Fibroblast of lung (primary cell): Measurements from ENCODE around the gene PRG3. TPM values are rescaled to one million over a fixed set of nuclear protein-coding genes. Genes with fewer than 3 reads are reported as not detected.
"Not testable (repeated sequence)": the region's sequence is repeated elsewhere in the genome, so short reads cannot be mapped to it uniquely, and the experiment has no call there.

Experiments used
- DNase-seq, 2 donors: peaks; one replicate each; pipeline versions ENCODE4 v3.0.0 to v3.0.0-alpha.2; 2010; ENCODE audit warnings: low read depth in 2 of 2
- H2AFZ ChIP-seq: 2 replicates; pipeline ENCODE4 v1.5.1; 2012; ENCODE audit warnings: low read length, control low read depth, inconsistent platforms
- H3K27ac ChIP-seq: 2 replicates; pipeline ENCODE4 v1.5.1; 2011; ENCODE audit warnings: low read length, control low read depth; ENCODE audit not compliant: insufficient read depth
- H3K27me3 ChIP-seq: 2 replicates; pipeline ENCODE4 v1.5.1; 2011; ENCODE audit warnings: mild to moderate bottlenecking, low read length; ENCODE audit not compliant: control insufficient read depth, insufficient read depth
- H3K36me3 ChIP-seq: 2 replicates; pipeline ENCODE4 v1.5.1; 2011; ENCODE audit warnings: low read length; ENCODE audit not compliant: control insufficient read depth, insufficient read depth
- H3K4me1 ChIP-seq: 2 replicates; pipeline ENCODE4 v1.5.1; 2011; ENCODE audit warnings: low read length; ENCODE audit not compliant: control insufficient read depth, insufficient read depth; ENCODE audit errors: extremely low read depth
- H3K4me2 ChIP-seq: 2 replicates; pipeline ENCODE4 v1.5.1; 2011; ENCODE audit warnings: low read length, control low read depth; ENCODE audit not compliant: insufficient read depth; ENCODE audit errors: extremely low read depth
- H3K4me3 ChIP-seq, 4 experiments: fragments of 200-600 bp in 1 of 4; sonication (generic) in 1 of 4; replicated peaks in 1 of 4; 2 replicates each; pipeline ENCODE4 v1.5.1; 2011 to 2016; ENCODE audit warnings: low read length in 4 of 4, low read depth in 3 of 4, mild to moderate bottlenecking in 3 of 4, control low read depth in 2 of 4, inconsistent platforms in 1 of 4, mixed read lengths in 1 of 4; ENCODE audit not compliant: insufficient read depth in 1 of 4; ENCODE audit errors: control extremely low read depth in 1 of 4
- H3K79me2 ChIP-seq: 2 replicates; pipeline ENCODE4 v1.5.1; 2012; ENCODE audit warnings: mild to moderate bottlenecking, low read length, inconsistent platforms; ENCODE audit not compliant: control insufficient read depth, insufficient read depth
- H3K9ac ChIP-seq: 2 replicates; pipeline ENCODE4 v1.5.1; 2011; ENCODE audit warnings: mild to moderate bottlenecking, low read length, control low read depth; ENCODE audit not compliant: insufficient read depth
- H3K9me3 ChIP-seq: 2 replicates; pipeline ENCODE4 v1.5.1; 2012; ENCODE audit warnings: low read depth, low read length; ENCODE audit not compliant: control insufficient read depth, insufficient read depth
- H4K20me1 ChIP-seq: 2 replicates; pipeline ENCODE4 v1.5.1; 2011; ENCODE audit warnings: low read length; ENCODE audit not compliant: control insufficient read depth, insufficient read depth; ENCODE audit errors: extremely low read depth
- EZH2 ChIP-seq: IDR thresholded peaks from 2 replicates; pipeline ENCODE4 v1.5.1; 2012; ENCODE audit warnings: low read length, control low read depth, mild to moderate bottlenecking; ENCODE audit errors: missing control alignments
- polyA plus RNA-seq, 2 donors: library from polyadenylated mRNA; depleted of rRNA in 1 of 2; stranded (reverse) in 1 of 2; unstranded in 1 of 2; fragments of >200 nt; gene quantifications; 2 replicates each; pipeline ENCODE4 v1.2.1, GENCODE V29; 2011 to 2012; ENCODE audit warnings: missing spikeins in 1 of 2
- total RNA-seq: library from RNA; depleted of rRNA; stranded (reverse); fragments of >200 nt; gene quantifications from 2 replicates; pipeline ENCODE4 v1.2.1, GENCODE V29; 2014
- TF ChIP-seq, protein P1 (sequence below), 2 donors: IDR thresholded peaks in 1 of 2; conservative IDR thresholded peaks in 1 of 2; 1 replicate in 1 of 2; 2 replicates in 1 of 2; pipeline ENCODE4 v1.5.1; 2011 to 2012; ENCODE audit warnings: low read length in 2 of 2, control low read depth in 1 of 2, inconsistent platforms in 1 of 2, low read depth in 1 of 2, mild to moderate bottlenecking in 1 of 2

The PRG3 gene
- total and polyA plus RNA-seq, 2 donors (not counting 1 experiment from before 2014, with no cell fraction given): not detected

DNA sequence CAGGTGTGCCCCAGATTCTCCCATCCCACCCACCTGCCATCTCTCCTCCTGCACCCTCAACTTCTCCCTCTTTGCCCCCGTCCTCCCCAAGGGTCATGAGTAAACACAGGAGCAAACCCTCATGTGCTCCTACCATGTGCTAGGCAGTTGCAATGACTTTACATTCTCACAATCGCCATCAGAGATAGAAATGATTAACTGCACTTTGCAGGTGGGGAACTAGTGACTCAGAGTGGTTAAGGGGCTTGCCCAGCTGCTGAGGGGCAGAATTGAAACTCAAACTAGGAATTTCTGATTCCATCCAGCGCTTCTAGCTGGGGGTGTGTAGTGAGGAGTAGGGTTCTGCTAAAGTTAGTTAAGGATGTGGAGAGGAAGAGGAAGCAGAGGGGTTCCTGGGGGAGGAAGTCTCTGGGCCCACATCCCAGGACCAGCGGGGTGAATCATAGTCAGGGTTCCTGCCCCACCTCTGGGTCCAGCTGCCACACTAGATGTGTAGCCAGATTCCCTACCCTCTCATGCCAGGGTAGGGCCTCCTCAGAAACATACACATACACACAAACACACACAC, 25.5 kb upstream of the PRG3 start:
- peaks cover 4% of the 10 kb centered on the region for H3K4me1 ChIP-seq
- H3K4me2 ChIP-seq: no peak overlapping the region
- TF ChIP-seq, protein P1, sequence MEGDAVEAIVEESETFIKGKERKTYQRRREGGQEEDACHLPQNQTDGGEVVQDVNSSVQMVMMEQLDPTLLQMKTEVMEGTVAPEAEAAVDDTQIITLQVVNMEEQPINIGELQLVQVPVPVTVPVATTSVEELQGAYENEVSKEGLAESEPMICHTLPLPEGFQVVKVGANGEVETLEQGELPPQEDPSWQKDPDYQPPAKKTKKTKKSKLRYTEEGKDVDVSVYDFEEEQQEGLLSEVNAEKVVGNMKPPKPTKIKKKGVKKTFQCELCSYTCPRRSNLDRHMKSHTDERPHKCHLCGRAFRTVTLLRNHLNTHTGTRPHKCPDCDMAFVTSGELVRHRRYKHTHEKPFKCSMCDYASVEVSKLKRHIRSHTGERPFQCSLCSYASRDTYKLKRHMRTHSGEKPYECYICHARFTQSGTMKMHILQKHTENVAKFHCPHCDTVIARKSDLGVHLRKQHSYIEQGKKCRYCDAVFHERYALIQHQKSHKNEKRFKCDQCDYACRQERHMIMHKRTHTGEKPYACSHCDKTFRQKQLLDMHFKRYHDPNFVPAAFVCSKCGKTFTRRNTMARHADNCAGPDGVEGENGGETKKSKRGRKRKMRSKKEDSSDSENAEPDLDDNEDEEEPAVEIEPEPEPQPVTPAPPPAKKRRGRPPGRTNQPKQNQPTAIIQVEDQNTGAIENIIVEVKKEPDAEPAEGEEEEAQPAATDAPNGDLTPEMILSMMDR (conservative IDR thresholded peaks at IDR 0.05 in 1 of 2, IDR thresholded peaks at IDR 0.05 in 1 of 2; ENCODE audit: low read depth in 1 of 2, low read length in 2 of 2): no peak
- TF ChIP-seq EZH2: no peak
- no peaks in the 10 kb centered on the region for H3K9me3 ChIP-seq
- H3K36me3 ChIP-seq: peaks cover 14% of the 10 kb centered on the region
- no peaks in the 10 kb centered on the region for H4K20me1 ChIP-seq
- no peak overlapping the region for H2AFZ ChIP-seq
- H3K79me2 ChIP-seq: no peaks in the 10 kb centered on the region
- DNase-seq: peak; percentile 17 to 53
- no peak overlapping the region for H3K27ac ChIP-seq
- no peak overlapping the region for H3K9ac ChIP-seq
- H3K27me3 ChIP-seq: no peaks in the 10 kb centered on the region
- no peak overlapping the region for H3K4me3 ChIP-seq

DNA sequence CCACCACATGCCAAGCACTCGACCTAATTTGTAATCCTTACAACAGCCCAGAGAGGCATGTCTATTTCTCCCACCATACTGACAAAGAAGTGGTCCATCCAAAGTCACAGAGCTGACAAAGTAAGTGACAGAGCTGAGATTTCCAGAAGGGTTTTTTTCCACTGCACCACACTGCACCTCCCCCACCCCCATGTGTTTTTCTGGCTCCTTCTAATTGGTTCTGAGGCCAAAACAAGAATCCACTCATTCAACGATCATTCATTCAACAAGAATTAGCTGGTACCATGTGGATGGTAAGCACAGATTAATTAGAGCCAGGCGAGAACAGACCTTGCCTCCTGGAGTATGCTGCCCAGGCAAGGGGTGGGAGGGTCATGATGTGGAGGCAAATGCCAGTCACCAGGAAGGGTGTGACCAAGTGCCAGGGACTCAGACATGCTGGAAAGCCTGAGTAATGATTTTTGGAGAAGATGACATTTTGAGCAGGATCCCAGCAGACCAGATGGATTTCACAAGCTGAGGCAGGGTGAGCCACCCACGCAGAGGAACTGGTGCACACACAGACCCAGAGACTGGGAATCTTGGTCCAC, 24.4 kb upstream of the PRG3 start:
- Histone ChIP-seq H2AFZ (no peak overlapping the region), H4K20me1 (no peaks in the 10 kb centered on the region), H3K36me3 (peaks cover 14% of the 10 kb centered on the region), H3K9ac (no peak overlapping the region), H3K4me1 (peaks cover 4% of the 10 kb centered on the region), H3K4me2 (no peak overlapping the region), H3K79me2 (no peaks in the 10 kb centered on the region), H3K9me3 (no peaks in the 10 kb centered on the region), H3K4me3 (no peak overlapping the region), H3K27ac (no peak overlapping the region), H3K27me3 (no peaks in the 10 kb centered on the region)
- TF ChIP-seq EZH2: no peak
- TF ChIP-seq, protein P1 (conservative IDR thresholded peaks at IDR 0.05 in 1 of 2, IDR thresholded peaks at IDR 0.05 in 1 of 2; ENCODE audit: low read depth in 1 of 2, low read length in 2 of 2): no peak
- no peak for DNase-seq

DNA sequence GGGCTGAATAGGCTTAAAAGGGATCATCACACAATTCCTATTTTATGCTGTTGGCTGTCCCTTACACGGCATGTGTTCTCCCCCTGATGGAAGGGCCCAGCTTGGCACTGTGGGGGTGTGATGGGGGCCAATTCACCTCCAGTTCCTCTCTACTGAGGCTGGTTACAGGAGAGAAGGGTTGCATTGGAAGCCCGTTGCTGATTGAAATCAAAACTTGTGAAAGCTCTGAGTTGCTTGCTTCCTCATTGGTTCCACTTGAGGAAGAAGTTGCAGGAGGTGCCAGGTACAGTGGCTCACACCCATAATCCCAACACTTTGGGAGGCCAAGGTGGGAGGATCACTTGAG, 22.8 kb upstream of the PRG3 start:
- Histone ChIP-seq H3K27me3 (no peaks in the 10 kb centered on the region), H2AFZ (no peak overlapping the region), H3K9me3 (no peaks in the 10 kb centered on the region), H3K79me2 (no peaks in the 10 kb centered on the region), H3K9ac (no peak overlapping the region), H3K36me3 (peaks cover 11% of the 10 kb centered on the region), H3K4me3 (no peak overlapping the region), H3K4me1 (peaks cover 2% of the 10 kb centered on the region), H3K27ac (no peak overlapping the region), H4K20me1 (no peaks in the 10 kb centered on the region), H3K4me2 (no peak overlapping the region)
- TF ChIP-seq EZH2: no peak
- TF ChIP-seq, protein P1 (conservative IDR thresholded peaks at IDR 0.05 in 1 of 2, IDR thresholded peaks at IDR 0.05 in 1 of 2; ENCODE audit: low read depth in 1 of 2, low read length in 2 of 2): no peak
- DNase-seq: no peak

GRCh38 chr11:57403003-57403801, 22.3 kb upstream of the PRG3 start:
- not testable (repeated sequence) for H4K20me1 ChIP-seq, H3K9me3 ChIP-seq, H3K9ac ChIP-seq, DNase-seq, H3K79me2 ChIP-seq, H3K4me2 ChIP-seq, H3K4me3 ChIP-seq, H2AFZ ChIP-seq, H3K27ac ChIP-seq, H3K4me1 ChIP-seq, H3K36me3 ChIP-seq, H3K27me3 ChIP-seq
